PFSK-1 (cell line): ENCODE measurements around the gene CAMKK2.

Source experiments
- FOXP2 ChIP-seq: optimal IDR thresholded peaks from 2 replicates; pipeline ENCODE3; 2011; ENCODE audit warnings: borderline replicate concordance, control low read depth, inconsistent platforms; ENCODE audit not compliant: insufficient read depth; ENCODE audit errors: extremely low read length, extremely low read depth
- POLR2AphosphoS5 ChIP-seq: IDR thresholded peaks from 2 replicates; pipeline ENCODE4 v1.6.1; 2012; ENCODE audit warnings: low read depth, mild to moderate bottlenecking, control low read depth, low read length, moderate library complexity
- REST ChIP-seq, 2 experiments: IDR thresholded peaks; 2 replicates each; pipeline versions ENCODE4 v1.6.1 to v1.8.0; 2011 to 2012; ENCODE audit warnings: low read depth in 2 of 2, low read length in 2 of 2, control low read depth in 1 of 2, inconsistent platforms in 1 of 2, mild to moderate bottlenecking in 1 of 2, moderate library complexity in 1 of 2; ENCODE audit not compliant: insufficient read depth in 1 of 2
- SIN3A ChIP-seq: IDR thresholded peaks from 2 replicates; pipeline ENCODE4 v1.6.1; 2012; ENCODE audit warnings: mild to moderate bottlenecking, low read length, moderate library complexity, borderline replicate concordance; ENCODE audit not compliant: insufficient read depth
- TAF1 ChIP-seq: IDR thresholded peaks from 2 replicates; pipeline ENCODE4 v1.6.1; 2012; ENCODE audit warnings: low read length, control low read depth, borderline replicate concordance; ENCODE audit not compliant: insufficient read depth

CAMKK2 gene

GRCh38 chr12:121304306-121304705 lies 7.8 kb upstream of the CAMKK2 start:
- no peak for TF ChIP-seq SIN3A
- TF ChIP-seq TAF1: no peak
- TF ChIP-seq REST (IDR thresholded peaks at IDR 0.05; ENCODE audit: insufficient read depth in 1 of 2, low read depth in 2 of 2, low read length in 2 of 2): no peak
- TF ChIP-seq POLR2AphosphoS5: no peak
- TF ChIP-seq FOXP2: no peak

GRCh38 chr12:121301876-121302275 lies 5.4 kb upstream of the CAMKK2 start:
- TF ChIP-seq SIN3A (no peak), FOXP2 (no peak), POLR2AphosphoS5 (no peak), REST (IDR thresholded peaks at IDR 0.05; ENCODE audit: insufficient read depth in 1 of 2, low read depth in 2 of 2, low read length in 2 of 2) (no peak), TAF1 (no peak)

- TF ChIP-seq FOXP2 (no peak), REST (IDR thresholded peaks at IDR 0.05; ENCODE audit: insufficient read depth in 1 of 2, low read depth in 2 of 2, low read length in 2 of 2) (no peak), TAF1 (no peak)
Measured at GRCh38 chr12:121300083-121300819, 3.7 kb upstream of the CAMKK2 start.

- no peak for TF ChIP-seq REST (IDR thresholded peaks at IDR 0.05; ENCODE audit: insufficient read depth in 1 of 2, low read depth in 2 of 2, low read length in 2 of 2)
- no peak for TF ChIP-seq FOXP2
- TF ChIP-seq POLR2AphosphoS5: no peak
- TF ChIP-seq SIN3A: no peak
- TF ChIP-seq TAF1: no peak
Measured at GRCh38 chr12:121299662-121300061, 3.2 kb upstream of the CAMKK2 start.

- no peak for TF ChIP-seq POLR2AphosphoS5
- TF ChIP-seq SIN3A: no peak
- no peak for TF ChIP-seq FOXP2
- TF ChIP-seq REST (IDR thresholded peaks at IDR 0.05; ENCODE audit: insufficient read depth in 1 of 2, low read depth in 2 of 2, low read length in 2 of 2): no peak
- no peak for TF ChIP-seq TAF1
Measured at GRCh38 chr12:121297435-121297991, 1.0 kb upstream of the CAMKK2 start.
